Measurements from ENCODE around the gene SMIM20.

- TF ChIP-seq, protein P1, sequence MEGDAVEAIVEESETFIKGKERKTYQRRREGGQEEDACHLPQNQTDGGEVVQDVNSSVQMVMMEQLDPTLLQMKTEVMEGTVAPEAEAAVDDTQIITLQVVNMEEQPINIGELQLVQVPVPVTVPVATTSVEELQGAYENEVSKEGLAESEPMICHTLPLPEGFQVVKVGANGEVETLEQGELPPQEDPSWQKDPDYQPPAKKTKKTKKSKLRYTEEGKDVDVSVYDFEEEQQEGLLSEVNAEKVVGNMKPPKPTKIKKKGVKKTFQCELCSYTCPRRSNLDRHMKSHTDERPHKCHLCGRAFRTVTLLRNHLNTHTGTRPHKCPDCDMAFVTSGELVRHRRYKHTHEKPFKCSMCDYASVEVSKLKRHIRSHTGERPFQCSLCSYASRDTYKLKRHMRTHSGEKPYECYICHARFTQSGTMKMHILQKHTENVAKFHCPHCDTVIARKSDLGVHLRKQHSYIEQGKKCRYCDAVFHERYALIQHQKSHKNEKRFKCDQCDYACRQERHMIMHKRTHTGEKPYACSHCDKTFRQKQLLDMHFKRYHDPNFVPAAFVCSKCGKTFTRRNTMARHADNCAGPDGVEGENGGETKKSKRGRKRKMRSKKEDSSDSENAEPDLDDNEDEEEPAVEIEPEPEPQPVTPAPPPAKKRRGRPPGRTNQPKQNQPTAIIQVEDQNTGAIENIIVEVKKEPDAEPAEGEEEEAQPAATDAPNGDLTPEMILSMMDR (IDR thresholded peaks at IDR 0.05), result no peak
- TF ChIP-seq POLR2A (IDR thresholded peaks at IDR 0.05) (no peak), EP300 (IDR thresholded peaks at IDR 0.05) (no peak), POLR2AphosphoS5 (IDR thresholded peaks at IDR 0.05) (no peak)
These were observed 44.1 kb downstream of the SMIM20 start for GRCh38 chr4:25958110-25958509.

Data from stomach (tissue), 4 donors.